ENCODE data around the gene SERF1A.
"Not testable (repeated sequence)": the region's sequence is repeated elsewhere in the genome, so short reads cannot be mapped to it uniquely, and the experiment has no call there.

DNA sequence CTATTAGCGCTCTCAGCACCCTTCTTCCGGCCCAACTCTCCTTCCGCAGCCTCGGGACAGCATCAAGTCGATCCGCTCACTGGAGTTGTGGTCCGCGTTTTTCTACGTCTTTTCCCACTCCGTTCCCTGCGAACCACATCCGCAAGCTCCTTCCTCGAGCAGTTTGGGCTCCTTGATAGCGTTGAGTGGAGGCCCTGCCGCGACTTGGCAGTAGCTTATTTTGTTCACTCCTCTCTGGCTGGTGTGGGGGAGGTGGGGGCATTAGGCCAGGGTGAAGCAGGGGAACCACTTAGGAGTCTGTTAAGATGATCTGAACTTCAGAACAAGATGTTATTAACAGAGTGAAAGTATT lies 24.7 kb downstream of the SERF1A start:
- TF ChIP-seq, protein P1, sequence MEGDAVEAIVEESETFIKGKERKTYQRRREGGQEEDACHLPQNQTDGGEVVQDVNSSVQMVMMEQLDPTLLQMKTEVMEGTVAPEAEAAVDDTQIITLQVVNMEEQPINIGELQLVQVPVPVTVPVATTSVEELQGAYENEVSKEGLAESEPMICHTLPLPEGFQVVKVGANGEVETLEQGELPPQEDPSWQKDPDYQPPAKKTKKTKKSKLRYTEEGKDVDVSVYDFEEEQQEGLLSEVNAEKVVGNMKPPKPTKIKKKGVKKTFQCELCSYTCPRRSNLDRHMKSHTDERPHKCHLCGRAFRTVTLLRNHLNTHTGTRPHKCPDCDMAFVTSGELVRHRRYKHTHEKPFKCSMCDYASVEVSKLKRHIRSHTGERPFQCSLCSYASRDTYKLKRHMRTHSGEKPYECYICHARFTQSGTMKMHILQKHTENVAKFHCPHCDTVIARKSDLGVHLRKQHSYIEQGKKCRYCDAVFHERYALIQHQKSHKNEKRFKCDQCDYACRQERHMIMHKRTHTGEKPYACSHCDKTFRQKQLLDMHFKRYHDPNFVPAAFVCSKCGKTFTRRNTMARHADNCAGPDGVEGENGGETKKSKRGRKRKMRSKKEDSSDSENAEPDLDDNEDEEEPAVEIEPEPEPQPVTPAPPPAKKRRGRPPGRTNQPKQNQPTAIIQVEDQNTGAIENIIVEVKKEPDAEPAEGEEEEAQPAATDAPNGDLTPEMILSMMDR (IDR thresholded peaks at IDR 0.05): not testable (repeated sequence)
- TF ChIP-seq POLR2A (IDR thresholded peaks at IDR 0.05); POLR2AphosphoS5 (IDR thresholded peaks at IDR 0.05; ENCODE audit: insufficient read depth in 1 of 2, low read depth in 1 of 2): not testable (repeated sequence)
